BE2C (cell line): ENCODE measurements around the gene PSMC1.

Experiments used
- DNase-seq: peaks from one replicate; pipeline ENCODE4 v3.0.0-alpha.2; 2020
- H3K27me3 ChIP-seq: fragments of 250-450 bp; sonication (Bioruptor Pico); 2 replicates; pipeline ENCODE4 v1.5.1; 2020; ENCODE audit warnings: mild to moderate bottlenecking
- H3K36me3 ChIP-seq: fragments of 250-450 bp; sonication (Bioruptor Pico); 2 replicates; pipeline ENCODE4 v1.5.1; 2020; ENCODE audit warnings: mild to moderate bottlenecking
- H3K4me1 ChIP-seq: fragments of 250-450 bp; sonication (Bioruptor Pico); 2 replicates; pipeline ENCODE4 v1.5.1; 2020
- H3K4me3 ChIP-seq: 2 replicates; pipeline ENCODE4 v1.5.1; 2011; ENCODE audit warnings: low read depth, low read length
- H3K9me3 ChIP-seq: fragments of 250-450 bp; sonication (Bioruptor Pico); 2 replicates; pipeline ENCODE4 v1.5.1; 2020
- TF ChIP-seq, protein P1 (sequence below): IDR thresholded peaks from 2 replicates; pipeline ENCODE4 v1.5.1; 2012; ENCODE audit warnings: mild to moderate bottlenecking, low read depth, low read length

The PSMC1 gene

DNA sequence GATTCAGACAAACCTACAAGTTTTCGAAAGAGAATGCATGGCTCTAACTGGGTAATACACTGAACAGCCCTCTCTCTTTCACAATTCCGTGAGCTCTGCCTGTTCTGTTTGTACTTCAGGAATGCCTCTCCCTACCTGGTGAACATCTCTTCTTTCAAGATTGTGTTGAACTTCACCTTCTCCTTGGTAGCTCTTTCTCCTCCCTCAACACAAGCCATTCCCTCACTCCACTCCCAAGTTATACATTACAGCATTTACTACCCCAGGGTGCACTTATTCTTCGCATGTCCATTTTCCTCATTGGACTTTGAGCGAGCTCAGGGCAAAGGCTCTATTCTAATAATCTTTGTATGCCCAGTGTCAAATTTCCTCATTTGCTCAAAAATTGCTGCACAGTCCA is 47.1 kb downstream of the PSMC1 start:
- peaks cover 16% of the 10 kb centered on the region; the same call in 1 of the 2 replicates for H3K4me1 ChIP-seq
- peaks cover 27% of the 10 kb centered on the region for H3K36me3 ChIP-seq
- DNase-seq, result no peak
- TF ChIP-seq, protein P1, sequence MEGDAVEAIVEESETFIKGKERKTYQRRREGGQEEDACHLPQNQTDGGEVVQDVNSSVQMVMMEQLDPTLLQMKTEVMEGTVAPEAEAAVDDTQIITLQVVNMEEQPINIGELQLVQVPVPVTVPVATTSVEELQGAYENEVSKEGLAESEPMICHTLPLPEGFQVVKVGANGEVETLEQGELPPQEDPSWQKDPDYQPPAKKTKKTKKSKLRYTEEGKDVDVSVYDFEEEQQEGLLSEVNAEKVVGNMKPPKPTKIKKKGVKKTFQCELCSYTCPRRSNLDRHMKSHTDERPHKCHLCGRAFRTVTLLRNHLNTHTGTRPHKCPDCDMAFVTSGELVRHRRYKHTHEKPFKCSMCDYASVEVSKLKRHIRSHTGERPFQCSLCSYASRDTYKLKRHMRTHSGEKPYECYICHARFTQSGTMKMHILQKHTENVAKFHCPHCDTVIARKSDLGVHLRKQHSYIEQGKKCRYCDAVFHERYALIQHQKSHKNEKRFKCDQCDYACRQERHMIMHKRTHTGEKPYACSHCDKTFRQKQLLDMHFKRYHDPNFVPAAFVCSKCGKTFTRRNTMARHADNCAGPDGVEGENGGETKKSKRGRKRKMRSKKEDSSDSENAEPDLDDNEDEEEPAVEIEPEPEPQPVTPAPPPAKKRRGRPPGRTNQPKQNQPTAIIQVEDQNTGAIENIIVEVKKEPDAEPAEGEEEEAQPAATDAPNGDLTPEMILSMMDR, result no peak
- H3K4me3 ChIP-seq, result no peak overlapping the region
- H3K27me3 ChIP-seq, result no peaks in the 10 kb centered on the region
- H3K9me3 ChIP-seq, result no peaks in the 10 kb centered on the region

DNA sequence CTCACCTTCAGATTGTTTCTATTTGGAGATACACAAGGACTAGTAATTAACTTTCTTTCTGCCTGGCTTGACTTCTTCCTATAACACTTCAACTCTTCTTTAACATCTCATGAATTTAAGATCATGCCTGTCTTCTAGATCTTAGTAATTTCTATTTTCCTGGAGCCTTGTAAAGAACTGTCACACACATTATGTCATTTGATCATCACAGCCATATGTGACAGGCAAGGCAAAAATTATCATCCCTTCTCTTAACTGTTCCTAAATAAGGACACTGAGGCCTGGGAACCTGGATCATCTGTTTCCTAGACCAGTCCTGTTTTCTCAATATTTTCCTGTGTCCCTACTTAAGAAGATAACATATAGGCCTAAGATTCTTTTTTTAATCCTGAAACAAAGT is 48.1 kb downstream of the PSMC1 start:
- H3K4me1 ChIP-seq, result peaks cover 16% of the 10 kb centered on the region; the same call in 1 of the 2 replicates

DNA sequence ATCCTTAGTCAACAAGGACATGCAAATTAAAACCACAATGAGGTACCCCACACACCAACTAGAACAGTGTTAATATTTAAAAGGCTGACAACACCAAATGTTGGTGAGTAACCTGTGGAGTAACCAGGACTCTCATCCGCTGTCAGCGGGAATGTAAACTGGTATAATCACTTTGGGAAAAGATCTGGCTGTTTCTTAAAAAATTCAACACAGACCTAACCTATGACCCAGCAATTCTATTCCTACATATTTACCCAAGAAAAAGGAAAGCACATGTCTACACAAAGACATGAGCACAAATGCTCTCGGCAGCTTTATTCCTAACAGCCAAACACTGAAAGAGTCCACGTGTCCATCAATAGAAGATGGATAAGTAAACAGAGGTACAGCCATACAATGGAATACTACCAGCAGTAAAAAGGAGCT is 48.8 kb downstream of the PSMC1 start:
- no peak for DNase-seq
- Histone ChIP-seq H3K27me3 (no peaks in the 10 kb centered on the region), H3K4me3 (no peak overlapping the region), H3K36me3 (peaks cover 29% of the 10 kb centered on the region), H3K9me3 (no peaks in the 10 kb centered on the region), H3K4me1 (peaks cover 16% of the 10 kb centered on the region; the same call in 1 of the 2 replicates)
- TF ChIP-seq, protein P1, result no peak

More for the DNA sequence above, 48.1 kb downstream of the PSMC1 start:
- no peaks in the 10 kb centered on the region for H3K27me3 ChIP-seq
- TF ChIP-seq, protein P1, result no peak
- H3K9me3 ChIP-seq, result no peaks in the 10 kb centered on the region
- H3K4me3 ChIP-seq, result no peak overlapping the region
- DNase-seq, result no peak
- H3K36me3 ChIP-seq, result peaks cover 24% of the 10 kb centered on the region

DNA sequence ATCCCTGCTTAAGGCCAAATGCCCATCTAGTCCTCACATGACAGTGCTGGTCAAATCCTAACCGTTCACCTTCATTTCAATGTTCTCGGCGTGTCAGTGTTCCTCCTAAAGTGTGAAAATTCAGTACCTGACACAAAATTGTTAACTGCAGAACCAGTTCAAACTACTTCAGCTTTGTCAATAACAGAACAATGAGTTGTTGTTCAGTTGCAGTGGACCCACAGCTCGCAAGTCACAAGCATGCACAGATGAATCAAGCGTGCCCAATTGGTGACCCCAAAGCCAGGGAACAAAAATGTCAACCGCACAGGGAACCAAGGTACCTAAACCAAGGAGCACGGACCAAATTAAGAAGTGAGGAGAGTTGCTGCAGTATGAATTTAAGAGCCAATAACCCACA is 52.2 kb downstream of the PSMC1 start:
- Histone ChIP-seq H3K4me3 (no peak overlapping the region), H3K9me3 (no peaks in the 10 kb centered on the region), H3K36me3 (peaks cover 40% of the 10 kb centered on the region), H3K27me3 (no peaks in the 10 kb centered on the region), H3K4me1 (no peaks in the 10 kb centered on the region)
- TF ChIP-seq, protein P1, result no peak
- no peak for DNase-seq

DNA sequence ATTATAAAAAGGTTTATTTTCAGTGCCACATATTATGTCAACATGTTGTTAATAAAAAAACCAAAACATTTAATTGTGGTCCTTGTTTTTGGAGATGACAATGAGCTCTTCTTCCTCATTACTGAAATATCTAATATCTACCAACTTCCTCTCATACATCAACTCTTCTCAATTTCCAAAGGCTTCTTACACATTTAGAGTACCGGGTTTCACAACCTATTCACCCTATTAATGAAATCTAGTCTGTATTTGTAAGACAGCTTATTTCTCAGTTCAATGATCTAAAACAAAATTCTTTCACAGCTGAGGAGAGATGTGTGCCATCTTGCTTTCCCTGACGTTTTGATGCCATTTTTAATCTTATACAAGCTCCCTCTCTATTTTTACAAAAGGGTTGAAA is 60.9 kb downstream of the PSMC1 start:
- DNase-seq, result no peak
- H3K4me1 ChIP-seq, result no peaks in the 10 kb centered on the region
- TF ChIP-seq, protein P1, result no peak
- no peak overlapping the region for H3K4me3 ChIP-seq
- H3K36me3 ChIP-seq, result peaks cover 42% of the 10 kb centered on the region
- no peaks in the 10 kb centered on the region for H3K27me3 ChIP-seq
- no peaks in the 10 kb centered on the region for H3K9me3 ChIP-seq

DNA sequence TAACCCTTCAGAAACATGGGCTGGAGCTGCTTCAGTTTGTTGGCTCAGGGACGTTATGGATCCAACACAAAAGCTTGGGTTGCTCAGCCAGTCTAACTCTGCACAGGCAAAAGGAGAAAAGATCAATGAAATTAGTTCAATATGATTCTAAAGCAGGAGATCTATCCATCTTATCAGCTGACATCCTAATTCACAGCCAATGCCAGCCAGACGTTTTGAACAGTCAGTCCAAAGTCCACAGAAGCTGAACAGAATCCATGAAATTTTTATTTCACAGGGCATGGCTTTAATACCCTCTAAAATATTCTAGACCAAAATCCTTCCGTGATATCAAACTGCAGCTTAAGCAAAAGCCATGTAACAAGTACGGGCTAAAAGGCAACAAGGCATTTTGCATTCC is 61.7 kb downstream of the PSMC1 start:
- Histone ChIP-seq H3K36me3 (peaks cover 37% of the 10 kb centered on the region), H3K4me3 (no peak overlapping the region), H3K27me3 (no peaks in the 10 kb centered on the region), H3K9me3 (no peaks in the 10 kb centered on the region), H3K4me1 (no peaks in the 10 kb centered on the region)
- no peak for DNase-seq
- TF ChIP-seq, protein P1, result no peak
